ENCODE data around the gene VWA8. TPM values are rescaled to one million over a fixed set of nuclear protein-coding genes. Genes with fewer than 3 reads are reported as not detected.

VWA8 gene
- total and polyA plus RNA-seq, 2 of the 13 experiments (the other 11 are each of a cell fraction or from before 2014, with no cell fraction given): 9.1 to 17.3 TPM

- no peak for TF ChIP-seq AHDC1 (CRISPR knock-in tag; IDR thresholded peaks at IDR 0.05; ENCODE audit: borderline replicate concordance)
- no peak for TF ChIP-seq ZNF276 (CRISPR knock-in tag; IDR thresholded peaks at IDR 0.05; ENCODE audit: low read depth)
- peak; percentile 48 for TF ChIP-seq BCL6 (CRISPR knock-in tag; IDR thresholded peaks at IDR 0.05)
- peak; percentile 70 for TF ChIP-seq PRDM10 (CRISPR knock-in tag; IDR thresholded peaks at IDR 0.05; ENCODE audit: low read depth)
- TF ChIP-seq ADNP (CRISPR knock-in tag; IDR thresholded peaks at IDR 0.05): no peak
- TF ChIP-seq GPBP1L1 (CRISPR knock-in tag; IDR thresholded peaks at IDR 0.05): no peak
- TF ChIP-seq ARID5B (CRISPR knock-in tag; IDR thresholded peaks at IDR 0.05): peak; percentile 53
Observed at GRCh38 chr13:41547251-41548000, 413.5 kb downstream of the VWA8 start (continued).
